Measurements from ENCODE around the gene KIF26B. TPM values are rescaled to one million over a fixed set of nuclear protein-coding genes. Genes with fewer than 3 reads are reported as not detected.
A peak's percentile ranks its signal among the peaks of the same experiment; 100 is the strongest.

KIF26B gene
- total RNA-seq, 1 experiment from 2014 or later, result 1.2 TPM

- ChIA-PET POLR2A (interaction anchor here (0.6 kb wide), 5 partner anchors 24 to 1498 kb away, joined by 4 to 7 read pairs (median 5); no protein-coding TSS in a partner anchor), CTCF (interaction anchor here (0.6 to 3.1 kb wide), 49 partner anchors 9 to 1301 kb away, joined by 3 to 67 read pairs (median 4); no protein-coding TSS in a partner anchor)
Measured at GRCh38 chr1:245156736-245157505, 2.1 kb downstream of the KIF26B start.

More at GRCh38 chr1:245156736-245157505, 2.1 kb downstream of the KIF26B start:
- H3K4me3 Mint-ChIP-seq, result peak overlapping the region; percentile 86
- no peak overlapping the region for H3K27ac Mint-ChIP-seq
- TF ChIP-seq CTCF (IDR thresholded peaks at IDR 0.05) (no peak), CDX4 (CRISPR knock-in tag; IDR thresholded peaks at IDR 0.05; ENCODE audit: borderline replicate concordance) (no peak), USF2 (CRISPR knock-in tag; IDR thresholded peaks at IDR 0.05) (no peak), GABPB1 (CRISPR knock-in tag; IDR thresholded peaks at IDR 0.05) (no peak), ZBTB43 (CRISPR knock-in tag; IDR thresholded peaks at IDR 0.05) (no peak), E2F1 (CRISPR knock-in tag; IDR thresholded peaks at IDR 0.05) (0 out of 2 replicates have a peak, but pooled peaks have one; percentile 36), E2F5 (CRISPR knock-in tag; IDR thresholded peaks at IDR 0.05) (no peak), TEAD4 (CRISPR knock-in tag; IDR thresholded peaks at IDR 0.05) (no peak), GRHL2 (CRISPR knock-in tag; IDR thresholded peaks at IDR 0.05; ENCODE audit: insufficient replicate concordance, severe bottlenecking) (no peak), FOXP4 (CRISPR knock-in tag; IDR thresholded peaks at IDR 0.05) (peak; percentile 59), ATF3 (CRISPR knock-in tag; conservative IDR thresholded peaks at IDR 0.05) (no peak), ZSCAN18 (CRISPR knock-in tag; IDR thresholded peaks at IDR 0.05) (no peak), ZNF416 (CRISPR knock-in tag; IDR thresholded peaks at IDR 0.05) (no peak), FOXP1 (CRISPR knock-in tag; IDR thresholded peaks at IDR 0.05; ENCODE audit: borderline replicate concordance) (no peak), TP53 (CRISPR knock-in tag; IDR thresholded peaks at IDR 0.05) (peak; percentile 54; the same call in 1 of the 2 replicates), ZBTB21 (CRISPR knock-in tag; IDR thresholded peaks at IDR 0.05; ENCODE audit: borderline replicate concordance) (0 out of 2 replicates have a peak, but pooled peaks have one; percentile 54), ZNF121 (CRISPR knock-in tag; IDR thresholded peaks at IDR 0.05) (no peak), ZNF396 (CRISPR knock-in tag; IDR thresholded peaks at IDR 0.05; ENCODE audit: borderline replicate concordance) (no peak), ZNF263 (CRISPR knock-in tag; IDR thresholded peaks at IDR 0.05; ENCODE audit: low read depth) (peak; percentile 80; the same call in 1 of the 2 replicates), ZNF423 (CRISPR knock-in tag; IDR thresholded peaks at IDR 0.05) (peak; percentile 86), ATF2 (CRISPR knock-in tag; IDR thresholded peaks at IDR 0.05; ENCODE audit: borderline replicate concordance, low read depth) (no peak)
- H3K9me3 Mint-ChIP-seq, result no peaks in the 10 kb centered on the region
- H3K27me3 Mint-ChIP-seq (ENCODE audit: low read depth), result peaks cover 59% of the 10 kb centered on the region
- DNase-seq (ENCODE audit: low spot score) (peak; percentile 46), ATAC-seq (peak; percentile 12; the same call in 1 of the 2 replicates)
- H3K4me1 Mint-ChIP-seq, result peaks cover 11% of the 10 kb centered on the region
- no peaks in the 10 kb centered on the region for H3K36me3 Mint-ChIP-seq
